Caco-2 (cell line): ENCODE measurements around the gene FGF14. TPM values are rescaled to one million over a fixed set of nuclear protein-coding genes. Genes with fewer than 3 reads are reported as not detected.

Experiments
- BruUV-seq: library from RNA; stranded (reverse); fragments of 400-500 nt; replicated peaks from 2 replicates; lab custom pipeline; 2021; lab: Mats Ljungman, UMichigan
- CTCF ChIA-PET: fragments of 300-600 bp; sonication (Branson Sonifier 250); formaldehyde crosslinking; loops from one replicate; lab custom pipeline; 2022; ENCODE audit warnings: antibody characterized with exemption; lab: Charles Lee
- POLR2A ChIA-PET: fragments of 300-600 bp; sonication (Branson Sonifier 250); formaldehyde crosslinking; loops from one replicate; lab custom pipeline; 2022; ENCODE audit warnings: antibody characterized with exemption; lab: Charles Lee
- DNase-seq, 2 experiments: peaks; one replicate each; pipeline versions ENCODE4 v3.0.0 to v3.0.0-alpha.2; 2020 to 2022
- H3K27me3 ChIP-seq: replicated peaks from 2 replicates; pipeline ENCODE4 v1.6.0; 2011; ENCODE audit warnings: low read length; ENCODE audit not compliant: control insufficient read depth, insufficient read depth
- H3K36me3 ChIP-seq: 2 replicates; pipeline ENCODE4 v1.5.1; 2011; ENCODE audit warnings: low read length; ENCODE audit not compliant: control insufficient read depth, insufficient read depth
- H3K4me1 ChIP-seq: fragments of 250-450 bp; sonication (Bioruptor Pico); 2 replicates; pipeline ENCODE4 v1.5.1; 2020; ENCODE audit warnings: mild to moderate bottlenecking
- H3K4me3 ChIP-seq: 2 replicates; pipeline ENCODE4 v1.5.1; 2011; ENCODE audit warnings: low read depth, mild to moderate bottlenecking, control low read depth, low read length
- H3K9me3 ChIP-seq: fragments of 250-450 bp; sonication (Bioruptor Pico); 2 replicates; pipeline ENCODE4 v1.5.1; 2020; ENCODE audit warnings: mild to moderate bottlenecking, moderate library complexity
- H3K27ac Mint-ChIP-seq: one replicate; pipeline ENCODE4 v1.8.0; 2022; ENCODE audit warnings: mixed read lengths; ENCODE audit not compliant: unreplicated experiment
- H3K27me3 Mint-ChIP-seq: one replicate; pipeline ENCODE4 v1.8.0; 2022; ENCODE audit warnings: mixed read lengths; ENCODE audit not compliant: insufficient read depth, unreplicated experiment
- H3K36me3 Mint-ChIP-seq: one replicate; pipeline ENCODE4 v1.8.0; 2022; ENCODE audit warnings: mild to moderate bottlenecking, mixed read lengths; ENCODE audit not compliant: insufficient read depth, unreplicated experiment
- H3K4me1 Mint-ChIP-seq: one replicate; pipeline ENCODE4 v1.8.0; 2022; ENCODE audit warnings: low read depth, mixed read lengths; ENCODE audit not compliant: unreplicated experiment
- H3K4me3 Mint-ChIP-seq: one replicate; pipeline ENCODE4 v1.8.0; 2022; ENCODE audit warnings: mild to moderate bottlenecking, moderate library complexity, mixed read lengths; ENCODE audit not compliant: unreplicated experiment
- H3K9me3 Mint-ChIP-seq: one replicate; pipeline ENCODE4 v1.8.0; 2022; ENCODE audit warnings: mixed read lengths; ENCODE audit not compliant: unreplicated experiment
- intact Hi-C: fragments of 100-400 bp; cut with micrococcal nuclease; formaldehyde crosslinking; loops from one replicate; pipeline ENCODE4 v1.10.0; 2022; ENCODE audit not compliant: unreplicated experiment
- total RNA-seq: library from RNA; stranded (reverse); gene quantifications from 2 replicates; pipeline ENCODE4 v1.2.3, GENCODE V29; 2022
- TF ChIP-seq, protein P1 (sequence below), 2 experiments: fragments of 200-600 bp in 1 of 2; IDR thresholded peaks; 1 replicate in 1 of 2; 2 replicates in 1 of 2; pipeline versions ENCODE4 v1.5.1 to v1.8.0; 2011 to 2022; ENCODE audit warnings: antibody characterized with exemption in 1 of 2, control low read depth in 1 of 2, inconsistent platforms in 1 of 2, low read depth in 1 of 2, low read length in 1 of 2, mild to moderate bottlenecking in 1 of 2, moderate library complexity in 1 of 2; ENCODE audit not compliant: insufficient read depth in 1 of 2, severe bottlenecking in 1 of 2, unreplicated experiment in 1 of 2

The FGF14 gene
- total RNA-seq, 1 experiment from 2014 or later, result not detected

DNA sequence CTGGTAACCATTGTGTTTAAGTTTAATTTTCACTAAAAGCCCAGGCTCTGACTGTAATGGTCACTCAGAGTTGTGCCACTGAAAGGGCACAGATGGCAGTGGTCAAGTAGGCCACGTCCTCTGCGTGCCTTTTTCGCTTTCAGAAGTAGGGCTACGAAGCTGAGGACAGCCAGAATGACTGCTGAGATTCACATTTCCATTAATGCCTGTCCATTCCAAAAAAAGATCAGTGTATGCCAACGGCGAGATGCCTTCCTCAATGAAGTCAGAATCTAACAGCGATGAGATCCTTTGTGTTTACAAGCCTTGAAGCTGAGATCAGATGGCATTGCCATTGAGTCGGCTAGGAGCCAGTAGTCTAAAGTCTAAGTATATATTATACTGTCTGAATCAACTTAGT is 311.3 kb downstream of the FGF14 start:
- H3K27me3 Mint-ChIP-seq, result peaks cover 12% of the 10 kb centered on the region
- no peaks in the 10 kb centered on the region for H3K9me3 ChIP-seq
- no peaks in the 10 kb centered on the region for H3K36me3 ChIP-seq
- no peaks in the 10 kb centered on the region for H3K4me1 ChIP-seq
- DNase-seq, result no peak
- H3K9me3 Mint-ChIP-seq, result no peaks in the 10 kb centered on the region
- CTCF ChIA-PET, result interaction anchor here (1.0 to 1.2 kb wide), 3 partner anchors 52 to 465 kb away, joined by 3 to 4 read pairs (median 3); no protein-coding TSS in a partner anchor
- H3K4me1 Mint-ChIP-seq, result no peaks in the 10 kb centered on the region
- H3K36me3 Mint-ChIP-seq, result no peaks in the 10 kb centered on the region
- BruUV-seq, result no TSS peak
- no peaks in the 10 kb centered on the region; the same call in 1 of the 2 replicates for H3K27me3 ChIP-seq
- H3K4me3 ChIP-seq, result no peak overlapping the region
- H3K4me3 Mint-ChIP-seq, result no peak overlapping the region
- POLR2A ChIA-PET, result no interaction called here
- TF ChIP-seq, protein P1, sequence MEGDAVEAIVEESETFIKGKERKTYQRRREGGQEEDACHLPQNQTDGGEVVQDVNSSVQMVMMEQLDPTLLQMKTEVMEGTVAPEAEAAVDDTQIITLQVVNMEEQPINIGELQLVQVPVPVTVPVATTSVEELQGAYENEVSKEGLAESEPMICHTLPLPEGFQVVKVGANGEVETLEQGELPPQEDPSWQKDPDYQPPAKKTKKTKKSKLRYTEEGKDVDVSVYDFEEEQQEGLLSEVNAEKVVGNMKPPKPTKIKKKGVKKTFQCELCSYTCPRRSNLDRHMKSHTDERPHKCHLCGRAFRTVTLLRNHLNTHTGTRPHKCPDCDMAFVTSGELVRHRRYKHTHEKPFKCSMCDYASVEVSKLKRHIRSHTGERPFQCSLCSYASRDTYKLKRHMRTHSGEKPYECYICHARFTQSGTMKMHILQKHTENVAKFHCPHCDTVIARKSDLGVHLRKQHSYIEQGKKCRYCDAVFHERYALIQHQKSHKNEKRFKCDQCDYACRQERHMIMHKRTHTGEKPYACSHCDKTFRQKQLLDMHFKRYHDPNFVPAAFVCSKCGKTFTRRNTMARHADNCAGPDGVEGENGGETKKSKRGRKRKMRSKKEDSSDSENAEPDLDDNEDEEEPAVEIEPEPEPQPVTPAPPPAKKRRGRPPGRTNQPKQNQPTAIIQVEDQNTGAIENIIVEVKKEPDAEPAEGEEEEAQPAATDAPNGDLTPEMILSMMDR (IDR thresholded peaks at IDR 0.05; ENCODE audit: insufficient read depth in 1 of 2, low read depth in 1 of 2, low read length in 1 of 2, severe bottlenecking in 1 of 2, unreplicated experiment in 1 of 2), result no peak
- H3K27ac Mint-ChIP-seq, result no peak overlapping the region
- intact Hi-C loops, result loop anchor here (2.0 kb wide), 2 partner anchors 366 to 946 kb away; no protein-coding TSS in a partner anchor

DNA sequence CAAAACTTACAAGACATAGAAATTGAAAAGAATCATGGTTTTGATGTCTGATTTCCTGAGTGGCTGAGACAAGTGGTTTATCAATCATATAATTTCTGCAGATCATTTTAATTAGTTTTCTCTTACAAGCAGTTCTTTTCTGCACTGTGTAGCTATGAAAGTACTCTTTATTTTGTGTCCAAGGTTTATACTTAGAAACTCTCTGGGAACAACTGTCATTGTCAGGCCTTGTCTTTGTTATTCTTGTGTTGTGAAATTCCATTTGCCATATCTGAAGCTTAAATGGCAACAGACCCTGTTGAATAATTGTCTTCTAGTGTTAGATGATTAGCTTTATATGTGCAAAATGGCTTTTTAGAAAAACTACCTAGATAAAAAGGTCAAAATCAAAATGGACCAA is 312.1 kb downstream of the FGF14 start:
- Histone ChIP-seq H3K4me1 (no peaks in the 10 kb centered on the region), H3K27me3 (no peaks in the 10 kb centered on the region; the same call in 1 of the 2 replicates), H3K9me3 (no peaks in the 10 kb centered on the region), H3K36me3 (no peaks in the 10 kb centered on the region), H3K4me3 (no peak overlapping the region)
- Mint-ChIP-seq H3K4me1 (no peaks in the 10 kb centered on the region), H3K9me3 (no peaks in the 10 kb centered on the region), H3K27me3 (peaks cover 12% of the 10 kb centered on the region), H3K36me3 (no peaks in the 10 kb centered on the region), H3K4me3 (no peak overlapping the region), H3K27ac (no peak overlapping the region)
- no peak for DNase-seq
- no TSS peak for BruUV-seq
- CTCF ChIA-PET, result interaction anchor here (1.7 kb wide), 1 partner anchor 466 kb away, joined by 7 read pairs; no protein-coding TSS in a partner anchor
- POLR2A ChIA-PET, result no interaction called here
- intact Hi-C loops, result loop anchor here (2.0 kb wide), 2 partner anchors 367 to 945 kb away; no protein-coding TSS in a partner anchor
- TF ChIP-seq, protein P1 (IDR thresholded peaks at IDR 0.05; ENCODE audit: insufficient read depth in 1 of 2, low read depth in 1 of 2, low read length in 1 of 2, severe bottlenecking in 1 of 2, unreplicated experiment in 1 of 2), result no peak

DNA sequence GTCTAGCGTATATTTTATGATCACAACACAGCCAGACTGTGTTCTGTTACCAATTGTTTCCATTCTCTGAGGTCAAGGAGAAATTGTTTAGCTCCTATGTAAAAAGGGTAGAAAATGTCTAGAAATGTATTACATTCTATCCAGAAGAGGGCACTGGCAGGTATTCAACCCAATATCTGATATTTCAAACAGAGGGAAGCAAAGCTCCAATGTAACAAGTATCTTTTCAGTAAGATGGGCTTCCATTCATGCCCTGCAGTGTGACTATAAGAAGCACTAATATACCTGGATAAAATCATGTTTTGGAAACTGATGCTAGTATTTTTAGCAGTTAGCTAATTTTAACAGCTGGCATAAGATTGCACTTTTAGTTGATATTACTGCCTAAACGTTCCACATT is 312.7 kb downstream of the FGF14 start:
- intact Hi-C loops, result no loop called here
- Histone ChIP-seq H3K9me3 (no peaks in the 10 kb centered on the region), H3K4me1 (no peaks in the 10 kb centered on the region), H3K4me3 (no peak overlapping the region), H3K27me3 (no peaks in the 10 kb centered on the region; the same call in 1 of the 2 replicates), H3K36me3 (no peaks in the 10 kb centered on the region)
- TF ChIP-seq, protein P1 (IDR thresholded peaks at IDR 0.05; ENCODE audit: insufficient read depth in 1 of 2, low read depth in 1 of 2, low read length in 1 of 2, severe bottlenecking in 1 of 2, unreplicated experiment in 1 of 2), result peak; percentile 25 to 35
- Mint-ChIP-seq H3K27ac (no peak overlapping the region), H3K9me3 (no peaks in the 10 kb centered on the region), H3K4me3 (no peak overlapping the region), H3K4me1 (no peaks in the 10 kb centered on the region), H3K27me3 (peaks cover 11% of the 10 kb centered on the region), H3K36me3 (no peaks in the 10 kb centered on the region)
- BruUV-seq, result no TSS peak
- no peak for DNase-seq
- ChIA-PET POLR2A (no interaction called here), CTCF (interaction anchor here (1.7 kb wide), 1 partner anchor 467 kb away, joined by 7 read pairs; no protein-coding TSS in a partner anchor)
